ENCODE results near the gene DMBT1.

DMBT1 gene

GRCh38 chr10:122638106-122638505 is 77.6 kb downstream of the DMBT1 start:
- in situ Hi-C loops (cut with MboI; ENCODE audit: low pct_unique_long_range_greater_than_20kb, low sequenced_read_pairs) = no loop called here
- DNase-seq = no peak

DNA sequence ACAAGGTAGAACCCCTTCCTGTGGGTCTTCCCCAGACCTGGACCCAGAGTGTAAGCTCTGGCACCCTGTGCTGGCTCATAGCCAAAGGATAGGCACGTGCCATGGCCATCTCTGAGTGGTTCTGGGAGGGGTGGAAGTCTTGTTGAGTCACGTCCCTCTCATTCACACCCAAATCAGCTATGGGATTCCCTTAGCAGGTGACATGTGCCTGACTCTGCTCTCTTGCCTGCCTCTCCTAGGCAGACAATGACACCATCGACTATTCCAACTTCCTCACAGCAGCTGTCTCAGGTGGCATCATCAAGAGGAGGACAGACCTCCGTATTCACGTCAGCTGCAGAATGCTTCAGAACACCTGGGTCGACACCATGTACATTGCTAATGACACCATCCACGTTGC is 79.2 kb downstream of the DMBT1 start:
- in situ Hi-C loops (cut with MboI; ENCODE audit: low pct_unique_long_range_greater_than_20kb, low sequenced_read_pairs) = no loop called here

GRCh38 chr10:122640921-122641320 is 80.4 kb downstream of the DMBT1 start:
- in situ Hi-C loops (cut with MboI; ENCODE audit: low pct_unique_long_range_greater_than_20kb, low sequenced_read_pairs) = no loop called here

More for the DNA sequence above, 79.2 kb downstream of the DMBT1 start:
- no peak for DNase-seq

GRCh38 chr10:122642726-122643605 is 82.4 kb downstream of the DMBT1 start:
- in situ Hi-C loops (cut with MboI; ENCODE audit: low pct_unique_long_range_greater_than_20kb, low sequenced_read_pairs) = no loop called here
- no peak for DNase-seq

More at GRCh38 chr10:122640921-122641320, 80.4 kb downstream of the DMBT1 start:
- no peak for DNase-seq

DNA sequence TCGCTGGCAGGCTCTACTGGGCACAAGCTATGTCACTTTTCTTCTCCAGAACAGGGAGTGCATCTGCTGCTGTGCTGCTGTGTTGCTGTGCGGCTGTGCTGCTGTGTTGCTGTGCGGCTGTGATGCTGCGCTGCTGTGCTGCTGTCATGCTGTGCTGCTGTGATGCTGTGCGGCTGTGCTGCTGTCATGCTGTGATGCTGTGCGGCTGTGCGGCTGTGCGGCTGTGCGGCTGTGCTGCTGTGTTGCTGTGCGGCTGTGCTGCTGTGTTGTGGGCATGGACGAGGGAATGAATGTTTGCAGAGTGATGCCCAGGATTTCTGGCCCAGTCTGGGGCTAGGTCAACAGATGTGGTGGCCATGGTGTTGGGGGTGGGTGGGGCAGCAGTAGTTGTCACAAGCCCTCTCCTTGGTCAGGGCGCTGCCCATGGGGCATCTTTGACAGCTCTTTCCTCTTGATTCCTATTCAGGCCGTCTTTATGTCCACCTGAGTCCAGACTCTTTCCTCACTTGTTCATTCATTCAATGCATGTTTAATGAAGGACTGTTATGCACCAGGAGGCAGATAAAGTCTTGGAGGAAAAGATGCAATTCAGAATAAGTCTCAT is 83.5 kb downstream of the DMBT1 start:
- no peak for DNase-seq
- in situ Hi-C loops (cut with MboI; ENCODE audit: low pct_unique_long_range_greater_than_20kb, low sequenced_read_pairs) = no loop called here

DNA sequence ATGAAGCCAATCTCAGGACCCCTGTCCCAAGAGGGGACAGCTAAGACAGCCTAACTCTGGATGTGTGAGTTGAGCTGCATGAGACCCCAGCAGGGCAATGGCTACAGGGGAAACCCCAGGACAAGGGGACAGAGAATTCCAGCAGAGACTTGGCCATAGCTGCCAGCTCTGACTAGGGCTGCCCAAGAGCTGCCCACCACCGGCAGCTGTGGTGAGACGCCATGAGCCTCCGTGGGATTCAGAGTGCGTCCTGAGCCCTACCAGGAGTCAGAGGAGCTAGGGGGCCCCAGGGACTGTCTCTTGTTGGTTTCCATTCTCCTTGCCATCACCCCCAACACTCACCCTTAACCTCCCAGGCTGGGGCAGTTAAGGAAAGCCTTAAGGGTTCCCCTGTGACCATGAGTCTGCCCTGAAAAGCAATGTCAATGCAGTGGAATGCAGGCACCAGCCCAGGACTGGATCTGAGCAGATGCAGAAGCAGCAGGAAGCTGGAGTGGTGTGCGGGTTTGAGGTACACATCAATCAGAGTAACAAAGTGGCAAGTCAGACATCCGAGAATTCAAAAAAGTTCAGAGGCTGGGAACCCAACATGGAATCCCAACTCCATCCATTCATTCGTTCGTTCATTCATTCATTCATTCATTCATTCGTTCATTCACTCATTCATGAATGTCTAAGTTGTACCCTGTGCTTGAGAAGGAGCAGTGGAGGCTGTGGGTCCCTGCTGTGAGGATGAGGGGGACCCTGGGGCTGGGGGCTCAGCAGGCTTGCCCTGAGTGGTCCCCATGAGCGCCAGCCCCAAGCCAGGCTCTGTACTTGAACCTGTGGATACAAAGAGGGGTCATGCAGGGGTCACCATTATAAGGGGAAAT is 86.2 kb downstream of the DMBT1 start:
- in situ Hi-C loops (cut with MboI; ENCODE audit: low pct_unique_long_range_greater_than_20kb, low sequenced_read_pairs) = no loop called here
- no peak for DNase-seq

DNA sequence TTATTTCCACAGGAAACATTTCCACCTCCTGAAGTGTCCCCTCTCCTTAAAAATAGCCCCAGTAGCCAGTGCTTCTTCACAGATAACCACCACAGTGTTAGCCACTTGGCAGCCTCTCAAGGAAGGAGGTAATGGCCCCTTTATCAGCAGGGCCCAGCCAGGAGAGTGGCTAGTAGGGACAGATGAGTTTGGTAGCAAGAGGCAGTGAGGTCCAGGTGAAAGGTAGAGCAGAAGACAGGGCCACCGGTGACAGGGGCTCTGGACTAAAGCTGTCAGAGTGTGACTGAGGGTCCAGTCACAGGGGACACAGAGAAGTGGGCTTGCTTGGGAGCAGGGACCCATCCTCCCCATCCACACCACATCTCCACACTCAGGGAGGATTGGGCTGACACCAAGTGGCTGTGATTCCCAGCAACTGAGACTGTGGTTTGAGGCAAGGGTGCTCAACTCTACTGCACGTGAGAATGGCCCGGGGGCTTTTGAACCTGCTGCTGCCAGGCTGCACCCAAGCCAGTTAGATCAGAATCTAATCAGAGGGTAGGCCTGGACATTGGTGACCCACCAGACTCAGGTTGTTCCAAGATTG is 86.9 kb downstream of the DMBT1 start:
- in situ Hi-C loops (cut with MboI; ENCODE audit: low pct_unique_long_range_greater_than_20kb, low sequenced_read_pairs) = no loop called here

GRCh38 chr10:122648599-122649428 is 88.3 kb downstream of the DMBT1 start:
- in situ Hi-C loops (cut with MboI; ENCODE audit: low pct_unique_long_range_greater_than_20kb, low sequenced_read_pairs) = no loop called here
- peak; percentile 57 for DNase-seq

More for the DNA sequence above, 86.9 kb downstream of the DMBT1 start:
- DNase-seq = no peak

- in situ Hi-C loops (cut with MboI; ENCODE audit: low pct_unique_long_range_greater_than_20kb, low sequenced_read_pairs) = no loop called here
- DNase-seq = no peak
Observed at GRCh38 chr10:122649903-122650302, 89.3 kb downstream of the DMBT1 start.

- DNase-seq = no peak
- in situ Hi-C loops (cut with MboI; ENCODE audit: low pct_unique_long_range_greater_than_20kb, low sequenced_read_pairs) = no loop called here
Observed at GRCh38 chr10:122650331-122650730, 89.8 kb downstream of the DMBT1 start.

GRCh38 chr10:122655524-122656307 is 95.2 kb downstream of the DMBT1 start:
- in situ Hi-C loops (cut with MboI; ENCODE audit: low pct_unique_long_range_greater_than_20kb, low sequenced_read_pairs) = no loop called here
- no peak for DNase-seq

DNA sequence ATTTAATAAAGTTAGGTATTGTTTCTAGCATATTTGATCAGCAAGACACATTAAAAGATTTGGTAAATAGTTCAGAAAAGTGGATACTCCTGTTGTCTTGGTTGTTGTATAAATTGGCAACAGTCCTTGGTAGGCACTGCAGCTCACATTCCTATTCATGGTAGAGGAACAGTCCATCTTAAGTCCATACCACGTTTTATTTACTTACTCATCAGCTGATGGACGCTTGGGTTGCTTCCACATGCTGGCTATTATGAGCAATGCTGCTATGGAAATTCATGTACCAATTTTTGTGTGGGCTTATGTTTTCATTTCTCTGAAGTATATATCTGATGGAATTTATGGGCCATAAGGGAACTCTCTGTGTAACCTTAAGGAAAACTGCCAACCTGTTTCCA is 95.8 kb downstream of the DMBT1 start:
- DNase-seq = no peak
- in situ Hi-C loops (cut with MboI; ENCODE audit: low pct_unique_long_range_greater_than_20kb, low sequenced_read_pairs) = no loop called here

- no peak for DNase-seq
- in situ Hi-C loops (cut with MboI; ENCODE audit: low pct_unique_long_range_greater_than_20kb, low sequenced_read_pairs) = no loop called here
Observed at GRCh38 chr10:122656741-122657140, 96.2 kb downstream of the DMBT1 start.

- in situ Hi-C loops (cut with MboI; ENCODE audit: low pct_unique_long_range_greater_than_20kb, low sequenced_read_pairs) = no loop called here
- no peak for DNase-seq
Observed at GRCh38 chr10:122657255-122657654, 96.7 kb downstream of the DMBT1 start.

- in situ Hi-C loops (cut with MboI; ENCODE audit: low pct_unique_long_range_greater_than_20kb, low sequenced_read_pairs) = no loop called here
- no peak for DNase-seq
Observed at GRCh38 chr10:122657729-122658128, 97.2 kb downstream of the DMBT1 start.

DNA sequence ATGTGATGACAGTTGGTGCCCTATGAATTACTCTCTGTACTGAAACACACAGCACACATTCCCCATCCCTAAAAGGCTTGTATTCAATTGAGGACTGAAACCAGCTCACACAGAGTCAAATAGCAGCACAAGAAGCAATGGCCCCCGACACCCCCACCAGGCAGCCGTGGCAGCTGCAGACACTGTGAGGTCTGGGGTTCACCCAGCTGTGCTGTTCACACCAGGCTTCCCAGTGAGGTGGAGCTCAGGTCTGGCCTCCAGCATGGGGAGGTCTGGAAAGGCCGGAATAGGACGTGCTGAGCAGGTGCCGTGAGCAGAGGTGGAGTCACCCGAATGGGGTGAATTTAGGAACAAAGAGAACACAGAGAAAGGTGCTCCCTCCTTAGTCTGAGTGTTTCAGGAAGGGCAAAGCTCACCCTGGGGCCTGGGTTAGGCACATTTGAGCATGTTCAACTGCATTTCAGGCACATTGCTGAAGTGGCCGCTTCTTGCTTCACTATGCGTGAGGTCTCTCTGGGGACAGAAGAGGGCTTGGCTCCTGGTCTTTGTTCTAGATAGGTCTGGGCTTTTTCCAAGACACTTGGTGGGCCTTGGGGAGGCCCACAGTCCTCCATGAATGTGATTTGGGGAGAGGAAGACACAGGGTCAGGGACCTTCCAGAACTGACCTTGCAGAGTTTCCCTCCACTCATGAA is 97.9 kb downstream of the DMBT1 start:
- DNase-seq = no peak
- in situ Hi-C loops (cut with MboI; ENCODE audit: low pct_unique_long_range_greater_than_20kb, low sequenced_read_pairs) = no loop called here

GRCh38 chr10:122659126-122659525 is 98.6 kb downstream of the DMBT1 start:
- DNase-seq = no peak
- in situ Hi-C loops (cut with MboI; ENCODE audit: low pct_unique_long_range_greater_than_20kb, low sequenced_read_pairs) = no loop called here

All from KBM-7 (cell line).